GM23338 (cell line): ENCODE results near the gene AGPAT3. TPM values are rescaled to one million over a fixed set of nuclear protein-coding genes. Genes with fewer than 3 reads are reported as not detected.

ENCODE experiments used
- ATAC-seq: fragments of 200-7000 bp; cut with Tn5 transposase; 3 replicates; pipeline ENCODE4 v1.9.1; 2020
- DNase-seq: peaks from one replicate; pipeline ENCODE4 v3.0.0-alpha.2; 2015; ENCODE audit warnings: low spot score
- H2AFZ ChIP-seq: fragments of 200-600 bp; sonication (generic); 2 replicates; pipeline ENCODE4 v1.8.0; 2016; ENCODE audit warnings: antibody characterized with exemption, mild to moderate bottlenecking, moderate library complexity
- H3F3A ChIP-seq: fragments of 200-600 bp; sonication (generic); replicated peaks from 2 replicates; pipeline ENCODE4 v1.8.0; 2017; ENCODE audit warnings: antibody characterized with exemption, mixed run types, low read depth
- H3K27ac ChIP-seq: fragments of 200-600 bp; sonication (generic); 2 replicates; pipeline ENCODE4 v1.6.1; 2016; ENCODE audit warnings: low read depth
- H3K27me3 ChIP-seq: fragments of 200-600 bp; sonication (generic); 2 replicates; pipeline ENCODE4 v1.8.0; 2016; ENCODE audit warnings: mild to moderate bottlenecking, mixed run types, moderate library complexity; ENCODE audit not compliant: insufficient read depth
- H3K36me3 ChIP-seq: fragments of 200-600 bp; sonication (generic); 2 replicates; pipeline ENCODE4 v1.8.0; 2016; ENCODE audit warnings: mild to moderate bottlenecking; ENCODE audit not compliant: insufficient read depth
- H3K4me1 ChIP-seq: fragments of 200-600 bp; sonication (generic); 2 replicates; pipeline ENCODE4 v1.8.0; 2016; ENCODE audit warnings: mild to moderate bottlenecking, moderate library complexity; ENCODE audit not compliant: insufficient read depth
- H3K4me2 ChIP-seq: fragments of 200-600 bp; sonication (generic); 2 replicates; pipeline ENCODE4 v1.7.1; 2017; ENCODE audit warnings: mixed run types
- H3K4me3 ChIP-seq: fragments of 200-600 bp; sonication (generic); 2 replicates; pipeline ENCODE4 v1.6.1; 2016; ENCODE audit warnings: mixed run types
- H3K79me2 ChIP-seq: fragments of 200-600 bp; sonication (generic); replicated peaks from 2 replicates; pipeline ENCODE4 v1.8.0; 2017; ENCODE audit warnings: mild to moderate bottlenecking; ENCODE audit not compliant: insufficient read depth
- H3K9me2 ChIP-seq: fragments of 200-600 bp; sonication (generic); 2 replicates; pipeline ENCODE4 v1.8.0; 2017; ENCODE audit not compliant: insufficient read depth
- H4K20me1 ChIP-seq: fragments of 200-600 bp; sonication (generic); replicated peaks from 2 replicates; pipeline ENCODE4 v1.8.0; 2017; ENCODE audit warnings: mild to moderate bottlenecking; ENCODE audit not compliant: insufficient read depth
- H3K27ac Mint-ChIP-seq: 2 replicates; pipeline ENCODE4 v1.8.0; 2020; ENCODE audit warnings: inconsistent platforms, mild to moderate bottlenecking, moderate library complexity, mixed read lengths
- H3K27me3 Mint-ChIP-seq: 3 replicates; pipeline ENCODE4 v1.8.0; 2022; ENCODE audit warnings: low read depth, mild to moderate bottlenecking, moderate library complexity, mixed read lengths, inconsistent platforms; ENCODE audit not compliant: insufficient read depth, poor library complexity
- H3K36me3 Mint-ChIP-seq: 3 replicates; pipeline ENCODE4 v1.8.0; 2021; ENCODE audit warnings: low read depth, mild to moderate bottlenecking, inconsistent platforms, moderate library complexity, mixed read lengths
- H3K4me1 Mint-ChIP-seq: 3 replicates; pipeline ENCODE4 v1.8.0; 2020; ENCODE audit warnings: mild to moderate bottlenecking, inconsistent platforms, mixed read lengths
- H3K4me3 Mint-ChIP-seq: 3 replicates; pipeline ENCODE4 v1.8.0; 2021; ENCODE audit warnings: moderate library complexity, mild to moderate bottlenecking, inconsistent platforms, mixed read lengths
- H3K9me3 Mint-ChIP-seq: 3 replicates; pipeline ENCODE4 v1.8.0; 2020; ENCODE audit warnings: moderate library complexity, mild to moderate bottlenecking, inconsistent platforms, mixed read lengths
- CREB1 ChIP-seq: fragments of 250-450 bp; sonication (Bioruptor Pico); IDR thresholded peaks from 2 replicates; pipeline ENCODE4 v1.5.0; 2020; ENCODE audit warnings: low read depth, mild to moderate bottlenecking, moderate library complexity
- CTCF ChIP-seq, 2 experiments: fragments of 200-600 bp in 1 of 2; sonication (generic) in 1 of 2; conservative IDR thresholded peaks; 2 replicates each; pipeline versions ENCODE4 v1.5.1 to v1.6.1; 2016 to 2017; ENCODE audit warnings: antibody characterized with exemption in 2 of 2, low read depth in 2 of 2, mild to moderate bottlenecking in 2 of 2, moderate library complexity in 1 of 2
- ETS1 ChIP-seq: IDR thresholded peaks from 2 replicates; pipeline ENCODE4 v1.6.1; 2016; ENCODE audit warnings: antibody characterized with exemption
- EZH2 ChIP-seq: fragments of 200-600 bp; sonication (generic); IDR thresholded peaks from one replicate; pipeline ENCODE4 v1.8.0; 2017; ENCODE audit warnings: antibody characterized with exemption, mild to moderate bottlenecking, low read depth; ENCODE audit not compliant: unreplicated experiment
- EZH2phosphoT487 ChIP-seq: fragments of 200-600 bp; sonication (generic); IDR thresholded peaks from one replicate; pipeline ENCODE4 v1.8.1; 2018; ENCODE audit warnings: antibody characterized with exemption; ENCODE audit not compliant: unreplicated experiment
- JUNB ChIP-seq: IDR thresholded peaks from one replicate; pipeline ENCODE4 v1.6.1; 2016; ENCODE audit warnings: antibody characterized with exemption; ENCODE audit not compliant: unreplicated experiment
- NANOG ChIP-seq: IDR thresholded peaks from 2 replicates; pipeline ENCODE4 v1.6.1; 2016; ENCODE audit warnings: antibody characterized with exemption, borderline replicate concordance
- POLR2AphosphoS5 ChIP-seq: IDR thresholded peaks from 2 replicates; pipeline ENCODE4 v1.6.1; 2016; ENCODE audit warnings: antibody characterized with exemption, low read depth
- REST ChIP-seq: IDR thresholded peaks from one replicate; pipeline ENCODE4 v1.6.1; 2018; ENCODE audit warnings: antibody characterized with exemption; ENCODE audit not compliant: unreplicated experiment
- STAT1 ChIP-seq: IDR thresholded peaks from one replicate; pipeline ENCODE4 v1.6.1; 2016; ENCODE audit warnings: antibody characterized with exemption; ENCODE audit not compliant: unreplicated experiment
- ZNF114 ChIP-seq: fragments of 250-450 bp; sonication (Bioruptor Pico); IDR thresholded peaks from 2 replicates; pipeline ENCODE4 v1.5.0; 2020; ENCODE audit warnings: mild to moderate bottlenecking, moderate library complexity
- ZNF331 ChIP-seq: fragments of 250-450 bp; sonication (Bioruptor Pico); IDR thresholded peaks from 2 replicates; pipeline ENCODE4 v1.5.0; 2020; ENCODE audit warnings: low read depth, mild to moderate bottlenecking, moderate library complexity
- ZNF462 ChIP-seq: fragments of 250-450 bp; sonication (Bioruptor Pico); IDR thresholded peaks from 2 replicates; pipeline ENCODE4 v1.5.0; 2020; ENCODE audit warnings: mild to moderate bottlenecking, moderate library complexity
- polyA plus RNA-seq: library from polyadenylated mRNA; unstranded; fragments of >200 nt; fragmentation: Nextera tagmentation; extraction: Ambion mirVana; gene quantifications from 2 replicates; pipeline ENCODE4 v1.2.1, GENCODE V29; 2016
- total RNA-seq: library from RNA; depleted of rRNA; stranded (reverse); fragments of >200 nt; shearing (Covaris generic); gene quantifications from 2 replicates; pipeline ENCODE4 v1.2.3, GENCODE V29; 2014

AGPAT3 gene
- total and polyA plus RNA-seq, 2 experiments from 2014 or later = 2.1 to 6.1 TPM

- no peak for ATAC-seq
- H3K27ac ChIP-seq = no peak overlapping the region
- no peaks in the 10 kb centered on the region for H3K9me2 ChIP-seq
- H4K20me1 ChIP-seq = no peaks in the 10 kb centered on the region
- TF ChIP-seq CTCF (conservative IDR thresholded peaks at IDR 0.05; ENCODE audit: low read depth in 2 of 2) = no peak
- TF ChIP-seq STAT1 = no peak
- no peak for TF ChIP-seq EZH2
- TF ChIP-seq ZNF114 (CRISPR knock-in tag) = no peak
- no peak for TF ChIP-seq NANOG
- TF ChIP-seq ZNF462 (CRISPR knock-in tag) = no peak
- no peak for TF ChIP-seq POLR2AphosphoS5
- TF ChIP-seq JUNB = no peak
- no peak for TF ChIP-seq ZNF331 (CRISPR knock-in tag)
- TF ChIP-seq ETS1 = no peak
- TF ChIP-seq REST = no peak
- no peak for TF ChIP-seq EZH2phosphoT487
- no peak for TF ChIP-seq CREB1 (CRISPR knock-in tag)
- DNase-seq = no peak
- H3K27ac Mint-ChIP-seq = no peak overlapping the region
- H3K27me3 Mint-ChIP-seq = peaks cover 5% of the 10 kb centered on the region
- H3K4me1 Mint-ChIP-seq = peaks cover 6% of the 10 kb centered on the region; the same call in 2 of the 3 replicates
- H3K4me3 ChIP-seq = no peak overlapping the region
- no peak overlapping the region for H3K4me2 ChIP-seq
- no peak overlapping the region for H2AFZ ChIP-seq
- H3K4me1 ChIP-seq = 0 out of 2 replicates have a peak, but pooled peaks cover 5% of the 10 kb centered on the region
- no peaks in the 10 kb centered on the region for H3K79me2 ChIP-seq
- no peak overlapping the region for H3K4me3 Mint-ChIP-seq
- H3K36me3 Mint-ChIP-seq = peaks cover 12% of the 10 kb centered on the region; the same call in 2 of the 3 replicates
- H3F3A ChIP-seq = no peaks in the 10 kb centered on the region
- H3K27me3 ChIP-seq = no peaks in the 10 kb centered on the region
- no peaks in the 10 kb centered on the region for H3K36me3 ChIP-seq
- H3K9me3 Mint-ChIP-seq = peaks cover 10% of the 10 kb centered on the region; the same call in 2 of the 3 replicates
Measured at GRCh38 chr21:43825242-43825935, 39.6 kb upstream of the AGPAT3 start.
